DOHH2 (cell line): ENCODE measurements around the gene UXT.

Experiments used
- CTCF ChIP-seq: fragments of 200-600 bp; sonication (generic); IDR thresholded peaks from one replicate; pipeline ENCODE4 v1.5.1; 2014; ENCODE audit warnings: antibody characterized with exemption, mild to moderate bottlenecking, low read depth, low read length; ENCODE audit not compliant: poor library complexity, severe bottlenecking
- EZH2phosphoT487 ChIP-seq: fragments of 200-600 bp; sonication (generic); IDR thresholded peaks from 2 replicates; pipeline ENCODE4 v1.6.1; 2017; ENCODE audit warnings: borderline replicate concordance, mild to moderate bottlenecking, antibody characterized with exemption, low read length, moderate library complexity, mixed read lengths

- TF ChIP-seq CTCF (no peak), EZH2phosphoT487 (no peak)
Measured at GRCh38 chrX:47612418-47612817, 46.6 kb downstream of the UXT start.
